Activated CD4-positive, alpha-beta T cell treated with anti-CD3 and anti-CD28 coated beads, Interleukin-2, amount 50 U/mL, for 48 hours (primary cell): ENCODE data around the gene GATA3.

Experiments used
- DNase-seq, 2 experiments: peaks; one replicate each; pipeline ENCODE4 v3.0.0-alpha.2; 2020

GATA3 gene

GRCh38 chr10:8065651-8066050 is 11.2 kb downstream of the GATA3 start:
- no peak for DNase-seq

DNA sequence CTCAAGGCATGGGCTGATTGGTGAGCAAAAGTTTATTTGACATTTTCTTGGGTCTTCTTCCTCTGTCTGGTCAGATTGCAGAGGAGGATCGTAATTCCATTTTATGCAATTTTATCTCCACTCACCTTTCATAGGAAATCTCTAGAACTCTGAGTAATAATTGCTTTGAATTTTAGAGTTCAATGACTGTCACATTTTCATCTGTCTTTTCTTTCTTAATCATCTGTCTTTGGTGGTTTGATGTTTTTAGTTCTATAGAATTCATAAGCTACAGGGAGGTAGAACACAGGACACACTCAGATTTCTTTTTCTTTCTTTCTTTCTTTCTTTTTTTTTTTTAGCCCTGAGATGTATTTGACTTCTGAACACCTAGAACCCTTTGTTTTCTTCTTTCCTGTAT is 11.6 kb downstream of the GATA3 start:
- DNase-seq, result no peak

GRCh38 chr10:8066797-8067196 is 12.3 kb downstream of the GATA3 start:
- no peak for DNase-seq

DNA sequence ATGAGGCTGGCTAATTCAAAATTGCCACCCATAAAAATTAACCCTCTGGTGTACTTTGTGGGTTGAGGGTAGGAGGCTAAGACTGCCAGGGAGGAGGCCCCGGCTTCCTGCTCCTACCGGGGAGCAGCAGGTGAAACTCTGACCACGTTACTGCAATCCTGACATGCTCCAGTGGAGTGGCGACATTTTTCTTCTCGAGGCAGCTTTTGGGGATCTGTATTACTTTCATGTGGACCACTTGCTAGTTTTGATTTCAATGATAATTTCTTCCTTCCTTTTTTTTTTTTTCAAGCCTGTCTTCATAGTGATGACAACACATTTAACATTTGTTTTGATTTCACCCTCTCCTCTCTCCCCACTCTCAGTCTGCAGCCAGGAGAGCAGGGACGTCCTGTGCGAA is 14.6 kb downstream of the GATA3 start:
- peak in 1 of 2 experiments; percentile 24 for DNase-seq

DNA sequence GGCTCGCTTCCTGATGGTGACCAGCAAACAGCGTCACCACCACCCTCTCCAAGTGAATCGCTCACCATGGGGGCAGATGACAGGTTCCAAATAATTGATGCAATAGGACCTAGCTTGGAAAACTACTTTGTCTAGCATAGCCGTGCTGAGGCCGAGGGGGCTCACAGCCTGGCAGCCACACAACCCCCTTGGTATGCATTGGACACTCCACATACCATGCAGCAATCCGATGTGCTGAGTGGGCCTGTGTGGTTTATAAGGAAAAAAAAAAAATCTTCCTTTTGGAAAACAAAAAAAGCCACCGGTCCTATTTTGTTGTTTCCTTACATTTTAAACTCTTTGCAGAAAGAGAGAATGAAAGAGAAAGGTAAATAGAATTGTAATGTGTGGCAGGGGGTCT is 15.1 kb downstream of the GATA3 start:
- DNase-seq, result no peak

DNA sequence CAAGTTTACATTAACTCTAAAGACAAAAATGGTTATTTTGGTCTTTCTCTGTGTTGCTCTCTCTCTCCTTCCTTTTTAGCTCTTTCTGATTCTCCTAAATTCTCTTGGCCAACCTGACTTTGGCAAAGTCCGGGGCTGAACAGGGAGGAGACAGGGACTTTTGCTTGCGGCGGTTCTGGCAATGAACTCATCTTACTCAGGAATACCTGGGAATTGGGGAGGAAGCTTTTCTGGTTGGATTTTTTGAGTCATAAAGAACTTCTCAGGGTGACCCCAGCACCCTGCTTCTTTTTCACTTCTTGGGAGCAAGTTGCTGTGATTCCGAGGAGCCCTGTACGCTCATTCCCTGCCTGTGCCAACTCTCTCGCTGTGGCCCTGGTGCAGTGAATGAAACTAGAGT is 16.0 kb downstream of the GATA3 start:
- DNase-seq, result no peak

DNA sequence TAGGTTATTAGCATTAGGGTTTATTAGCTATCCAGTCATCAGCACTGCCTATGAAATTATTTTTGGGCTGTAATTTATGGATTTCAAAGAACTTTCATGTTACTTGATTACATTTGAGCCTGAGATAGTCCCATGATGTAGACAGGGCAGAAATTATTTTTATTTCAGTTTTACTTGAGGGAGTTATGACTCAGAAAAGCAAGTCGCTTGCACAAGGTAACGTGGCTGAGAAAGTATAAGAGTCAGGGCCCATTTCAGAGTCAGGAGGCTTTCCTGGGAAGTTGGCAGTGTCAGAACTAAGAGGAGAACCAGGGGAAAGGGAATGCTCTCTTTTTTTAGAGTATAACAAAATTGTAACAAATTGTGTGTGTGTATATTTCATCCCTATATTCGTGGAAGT is 16.5 kb downstream of the GATA3 start:
- DNase-seq, result no peak

- no peak for DNase-seq
Measured at GRCh38 chr10:8071666-8072065, 17.2 kb downstream of the GATA3 start.

- DNase-seq, result no peak
Measured at GRCh38 chr10:8072211-8072610, 17.7 kb downstream of the GATA3 start.

GRCh38 chr10:8073691-8074416 is 19.4 kb downstream of the GATA3 start:
- DNase-seq, result peak in 1 of 2 experiments; percentile 22

GRCh38 chr10:8074881-8075280 is 20.4 kb downstream of the GATA3 start:
- DNase-seq, result no peak

GRCh38 chr10:8075282-8076260 is 21.1 kb downstream of the GATA3 start:
- no peak for DNase-seq

DNA sequence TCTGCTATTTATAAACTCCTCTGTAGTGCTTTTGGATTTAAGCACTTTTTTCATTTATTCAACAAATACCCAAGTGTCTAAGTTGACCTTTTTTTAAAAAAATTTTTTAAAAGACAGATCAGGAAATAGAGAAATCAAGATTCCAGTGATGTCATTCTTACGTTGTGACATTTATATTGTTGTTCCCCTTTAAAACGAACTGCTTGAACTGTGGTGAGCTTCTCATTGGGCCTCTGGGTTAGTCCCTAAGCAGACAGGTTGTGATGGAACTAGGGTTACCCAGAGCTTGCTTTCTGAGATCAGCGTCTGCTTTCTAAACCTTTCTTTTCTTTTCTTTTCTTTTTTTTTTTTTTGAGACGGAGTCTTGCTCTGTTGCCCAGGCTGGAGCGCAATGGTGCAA is 22.4 kb downstream of the GATA3 start:
- no peak for DNase-seq

DNA sequence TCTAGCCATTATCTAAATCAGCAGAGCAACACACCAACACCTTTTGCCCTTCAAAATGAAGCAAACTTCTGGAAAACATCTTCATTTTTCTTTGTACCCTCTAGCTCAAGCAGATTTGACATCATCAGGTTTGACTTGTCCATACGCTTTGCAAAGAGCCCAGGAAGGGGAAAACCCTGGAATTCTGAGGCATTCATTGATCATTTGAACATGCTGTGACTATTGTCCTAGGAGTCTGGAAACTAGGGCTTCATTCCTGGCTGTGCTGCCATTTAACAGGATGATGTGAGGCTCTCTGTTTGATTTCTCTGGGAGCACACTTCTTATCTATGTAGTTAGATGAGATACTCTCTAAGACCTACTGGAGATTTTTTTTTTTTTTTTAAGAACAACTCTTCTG is 23.5 kb downstream of the GATA3 start:
- DNase-seq, result no peak

DNA sequence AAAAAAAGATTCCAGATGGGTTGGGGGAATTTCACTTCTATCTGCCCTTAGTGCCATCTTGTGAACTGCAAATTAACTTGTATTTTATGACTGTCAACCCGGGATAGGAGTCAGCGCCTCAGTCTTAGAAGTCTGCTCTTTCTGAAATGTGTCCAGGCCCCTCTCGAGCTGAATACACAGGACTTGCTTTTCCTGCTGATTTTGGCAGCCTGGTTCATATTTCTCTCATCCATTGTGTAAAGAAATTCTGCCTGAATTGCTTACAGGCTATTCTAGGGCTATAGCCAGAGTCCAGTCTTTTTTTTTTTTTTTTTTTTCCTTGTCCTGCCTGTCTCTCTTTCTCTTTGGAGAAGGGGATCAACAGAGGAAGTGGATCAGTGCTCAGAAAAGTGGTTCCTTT is 24.6 kb downstream of the GATA3 start:
- DNase-seq, result no peak

DNA sequence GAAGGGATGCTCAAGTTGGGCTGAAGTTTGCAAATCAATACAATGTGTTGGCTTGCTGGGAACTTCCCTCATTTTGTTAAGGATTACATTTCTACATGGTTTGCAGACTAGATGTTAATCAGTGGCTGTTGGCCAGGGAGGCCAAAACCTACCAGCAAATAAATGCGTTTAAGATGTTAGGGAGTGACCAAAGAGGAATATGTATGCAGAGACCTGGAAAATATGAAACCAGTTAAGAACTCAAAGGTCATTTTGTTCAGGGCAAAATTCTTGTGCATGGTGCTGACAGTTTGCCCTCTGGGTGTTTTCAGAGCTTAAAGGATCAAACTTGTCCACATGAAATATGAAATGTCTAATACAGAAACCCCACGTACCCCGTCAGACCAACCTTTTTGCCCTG is 30.3 kb downstream of the GATA3 start:
- no peak for DNase-seq

DNA sequence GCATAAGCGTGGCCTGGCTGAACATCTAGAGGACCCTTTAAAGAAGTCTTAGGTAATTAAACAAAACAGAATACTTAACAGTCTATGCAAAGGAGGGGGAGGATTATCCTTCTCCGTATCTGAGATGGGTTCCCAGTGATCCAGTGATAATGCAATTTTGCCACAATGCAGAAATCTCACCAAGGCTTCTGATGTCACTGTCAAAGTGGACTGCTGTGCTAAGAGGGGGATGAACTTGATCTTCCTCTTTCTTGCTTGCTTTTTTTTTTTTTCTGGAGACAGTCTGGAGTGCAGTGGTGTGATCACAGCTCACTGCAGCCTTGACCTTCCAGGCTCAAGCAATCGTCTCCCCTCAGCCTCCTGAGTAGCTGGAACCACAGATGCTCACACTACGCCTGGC is 30.8 kb downstream of the GATA3 start:
- DNase-seq, result no peak

- DNase-seq, result no peak
Measured at GRCh38 chr10:8086315-8086714, 31.8 kb downstream of the GATA3 start.

DNA sequence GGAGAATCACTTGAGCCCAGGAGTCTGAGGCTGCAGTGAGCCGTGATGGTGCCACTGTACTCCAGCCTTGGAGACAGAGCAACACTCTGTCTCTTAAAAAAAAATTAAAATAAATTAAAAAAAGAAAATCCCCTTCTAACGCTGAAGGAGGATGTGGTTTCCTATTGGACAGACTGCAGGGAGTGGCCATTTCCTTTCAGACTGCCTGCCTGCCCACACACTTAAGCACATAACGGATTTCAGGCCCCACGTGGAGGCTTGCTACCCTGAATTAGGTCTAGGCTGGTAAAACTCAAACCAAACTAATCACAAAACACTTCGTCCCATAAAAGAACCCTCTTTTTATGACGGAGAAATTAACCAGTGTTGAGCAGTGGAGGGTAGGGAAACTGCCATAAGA is 34.0 kb downstream of the GATA3 start:
- DNase-seq, result peak; percentile 30 to 47

GRCh38 chr10:8092428-8092827 is 37.9 kb downstream of the GATA3 start:
- no peak for DNase-seq

GRCh38 chr10:8095959-8096358 is 41.5 kb downstream of the GATA3 start:
- DNase-seq, result no peak

DNA sequence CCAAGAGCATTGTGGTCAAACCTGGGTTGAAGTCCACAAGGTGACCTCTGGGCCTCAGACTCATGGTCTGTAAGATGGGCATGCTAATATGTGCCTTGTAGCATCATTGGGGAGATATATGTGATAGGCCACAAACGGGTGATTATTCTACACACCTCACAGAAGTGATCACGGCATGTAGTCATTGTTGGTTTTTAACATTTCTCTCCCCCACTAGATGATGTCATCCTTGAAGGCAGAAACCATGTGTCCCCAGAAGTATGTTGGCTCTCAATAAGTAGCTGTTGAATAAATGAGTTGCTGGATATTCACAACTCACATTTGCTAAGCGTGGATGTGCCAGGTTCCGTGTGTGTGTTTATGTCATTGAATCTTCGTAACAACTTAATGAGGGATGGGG is 42.4 kb downstream of the GATA3 start:
- DNase-seq, result no peak

DNA sequence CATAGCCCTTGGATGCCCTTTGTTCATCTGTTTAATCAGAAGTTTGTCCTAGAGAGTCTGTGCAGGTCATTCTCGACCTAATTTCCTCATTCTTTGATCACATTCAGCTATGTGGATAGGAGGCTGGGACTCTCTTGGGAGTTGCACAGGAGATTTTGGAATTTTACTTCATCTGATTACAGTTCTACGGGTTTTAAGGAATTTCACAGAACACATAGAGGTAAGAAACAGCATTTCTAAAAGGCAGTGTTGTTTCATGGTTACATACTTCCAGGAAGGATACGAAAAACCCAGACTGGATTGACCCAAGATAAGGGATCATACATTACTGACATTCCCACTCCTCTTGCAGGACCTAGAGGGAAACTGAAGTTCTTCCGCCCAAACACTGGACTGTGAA is 45.9 kb downstream of the GATA3 start:
- DNase-seq, result no peak

DNA sequence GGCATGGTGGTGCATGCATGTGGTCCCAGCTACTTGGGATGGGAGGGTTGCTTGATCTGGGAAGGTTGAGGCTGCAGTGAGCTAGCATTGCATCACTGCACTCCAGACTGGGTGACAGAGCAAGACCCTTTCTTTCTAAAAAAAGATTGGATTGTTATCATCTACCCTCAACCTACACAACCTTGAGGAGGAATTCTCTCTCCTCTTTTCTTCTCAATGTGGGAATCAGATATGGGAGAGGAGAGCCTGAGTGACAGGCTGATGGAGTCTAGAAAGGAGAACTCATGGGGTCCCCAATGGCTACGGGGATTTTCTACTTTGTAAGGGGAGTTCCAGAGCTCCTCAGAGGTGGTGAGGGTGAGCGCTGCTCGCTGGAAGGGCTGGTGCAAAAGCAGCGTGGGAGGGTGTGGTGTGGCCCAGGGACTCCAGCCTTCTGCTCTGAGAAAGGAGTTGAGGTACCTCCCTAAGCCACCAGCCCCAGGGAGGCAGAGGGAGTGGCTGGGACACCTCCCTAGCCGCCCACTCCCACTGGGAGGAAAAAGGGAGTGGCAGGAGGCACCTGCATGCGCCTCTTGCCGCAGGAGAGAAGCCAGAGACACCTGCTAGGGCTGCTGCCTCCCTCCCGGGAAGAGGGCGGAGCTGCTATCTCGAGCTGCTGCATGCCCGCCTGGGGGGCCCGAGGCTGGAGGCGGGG is 48.4 kb downstream of the GATA3 start:
- DNase-seq, result no peak
